Neuron (in vitro differentiated cells): ENCODE data around the gene ACSS2.

Experiments used
- H2AFZ ChIP-seq: one replicate; pipeline ENCODE4 v1.6.1; 2013; ENCODE audit warnings: low read depth, mild to moderate bottlenecking, inconsistent platforms, low read length, moderate library complexity
- H3K27me3 ChIP-seq: one replicate; pipeline ENCODE4 v1.6.1; 2013; ENCODE audit warnings: low read length; ENCODE audit not compliant: insufficient read depth
- H3K36me3 ChIP-seq: one replicate; pipeline ENCODE4 v1.6.1; 2013; ENCODE audit warnings: low read length; ENCODE audit not compliant: insufficient read depth
- H3K4me1 ChIP-seq: one replicate; pipeline ENCODE4 v1.6.1; 2013; ENCODE audit warnings: low read length; ENCODE audit not compliant: insufficient read depth
- H3K4me3 ChIP-seq: 2 replicates; pipeline ENCODE4 v1.5.1; 2013; ENCODE audit warnings: mild to moderate bottlenecking, low read length, moderate library complexity
- H3K9me3 ChIP-seq: one replicate; pipeline ENCODE4 v1.6.1; 2013; ENCODE audit warnings: low read length

Gene ACSS2

GRCh38 chr20:34927736-34928135 lies 51.3 kb downstream of the ACSS2 start:
- Histone ChIP-seq H3K4me3 (no peak overlapping the region), H3K4me1 (no peaks in the 10 kb centered on the region), H3K9me3 (peaks cover 5% of the 10 kb centered on the region), H3K36me3 (peaks cover 48% of the 10 kb centered on the region), H3K27me3 (no peaks in the 10 kb centered on the region), H2AFZ (no peak overlapping the region)

- H3K27me3 ChIP-seq, result no peaks in the 10 kb centered on the region
- no peaks in the 10 kb centered on the region for H3K4me1 ChIP-seq
- H3K4me3 ChIP-seq, result no peak overlapping the region
- H3K36me3 ChIP-seq, result peaks cover 42% of the 10 kb centered on the region
- H3K9me3 ChIP-seq, result no peaks in the 10 kb centered on the region
- no peak overlapping the region for H2AFZ ChIP-seq
These were observed 52.0 kb downstream of the ACSS2 start for GRCh38 chr20:34928411-34928810.

- no peaks in the 10 kb centered on the region for H3K4me1 ChIP-seq
- no peak overlapping the region for H2AFZ ChIP-seq
- peaks cover 38% of the 10 kb centered on the region for H3K36me3 ChIP-seq
- no peaks in the 10 kb centered on the region for H3K27me3 ChIP-seq
- no peaks in the 10 kb centered on the region for H3K9me3 ChIP-seq
- no peak overlapping the region for H3K4me3 ChIP-seq
These were observed 55.4 kb downstream of the ACSS2 start for GRCh38 chr20:34931771-34932170.

GRCh38 chr20:34938466-34939163 lies 62.2 kb downstream of the ACSS2 start:
- Histone ChIP-seq H3K4me3 (no peak overlapping the region), H3K9me3 (no peaks in the 10 kb centered on the region), H3K36me3 (peaks cover 34% of the 10 kb centered on the region), H3K27me3 (no peaks in the 10 kb centered on the region), H2AFZ (no peak overlapping the region), H3K4me1 (no peaks in the 10 kb centered on the region)

- Histone ChIP-seq H3K4me1 (no peaks in the 10 kb centered on the region), H2AFZ (no peak overlapping the region), H3K4me3 (no peak overlapping the region), H3K36me3 (peaks cover 38% of the 10 kb centered on the region), H3K27me3 (no peaks in the 10 kb centered on the region), H3K9me3 (no peaks in the 10 kb centered on the region)
These were observed 63.7 kb downstream of the ACSS2 start for GRCh38 chr20:34940081-34940481.

- no peak overlapping the region for H2AFZ ChIP-seq
- H3K27me3 ChIP-seq, result no peaks in the 10 kb centered on the region
- no peaks in the 10 kb centered on the region for H3K9me3 ChIP-seq
- H3K4me1 ChIP-seq, result no peaks in the 10 kb centered on the region
- no peak overlapping the region for H3K4me3 ChIP-seq
- H3K36me3 ChIP-seq, result peaks cover 44% of the 10 kb centered on the region
These were observed 64.8 kb downstream of the ACSS2 start for GRCh38 chr20:34941226-34941625.

GRCh38 chr20:34942301-34942700 lies 65.9 kb downstream of the ACSS2 start:
- Histone ChIP-seq H3K36me3 (peaks cover 43% of the 10 kb centered on the region), H3K4me1 (no peaks in the 10 kb centered on the region), H3K9me3 (no peaks in the 10 kb centered on the region)

GRCh38 chr20:34943808-34944567 lies 67.6 kb downstream of the ACSS2 start:
- H3K4me3 ChIP-seq, result no peak overlapping the region
- peaks cover 37% of the 10 kb centered on the region for H3K36me3 ChIP-seq
- H2AFZ ChIP-seq, result no peak overlapping the region
- H3K4me1 ChIP-seq, result no peaks in the 10 kb centered on the region
- no peaks in the 10 kb centered on the region for H3K9me3 ChIP-seq
- H3K27me3 ChIP-seq, result no peaks in the 10 kb centered on the region

More at GRCh38 chr20:34942301-34942700, 65.9 kb downstream of the ACSS2 start:
- no peak overlapping the region for H3K4me3 ChIP-seq
- H3K27me3 ChIP-seq, result no peaks in the 10 kb centered on the region
- H2AFZ ChIP-seq, result no peak overlapping the region

- H3K4me3 ChIP-seq, result no peak overlapping the region
- no peaks in the 10 kb centered on the region for H3K4me1 ChIP-seq
- H2AFZ ChIP-seq, result no peak overlapping the region
- H3K27me3 ChIP-seq, result no peaks in the 10 kb centered on the region
- H3K36me3 ChIP-seq, result peaks cover 45% of the 10 kb centered on the region
- H3K9me3 ChIP-seq, result no peaks in the 10 kb centered on the region
These were observed 69.1 kb downstream of the ACSS2 start for GRCh38 chr20:34945315-34946077.

GRCh38 chr20:34946661-34947060 lies 70.2 kb downstream of the ACSS2 start:
- Histone ChIP-seq H3K4me3 (no peak overlapping the region), H3K9me3 (no peaks in the 10 kb centered on the region), H3K36me3 (peaks cover 40% of the 10 kb centered on the region), H3K4me1 (no peaks in the 10 kb centered on the region), H2AFZ (no peak overlapping the region), H3K27me3 (no peaks in the 10 kb centered on the region)

GRCh38 chr20:34947336-34947735 lies 70.9 kb downstream of the ACSS2 start:
- peaks cover 38% of the 10 kb centered on the region for H3K36me3 ChIP-seq
- no peak overlapping the region for H3K4me3 ChIP-seq
- no peak overlapping the region for H2AFZ ChIP-seq
- H3K4me1 ChIP-seq, result no peaks in the 10 kb centered on the region
- no peaks in the 10 kb centered on the region for H3K27me3 ChIP-seq
- no peaks in the 10 kb centered on the region for H3K9me3 ChIP-seq

GRCh38 chr20:34948030-34948429 lies 71.6 kb downstream of the ACSS2 start:
- Histone ChIP-seq H3K4me1 (no peaks in the 10 kb centered on the region), H3K4me3 (no peak overlapping the region), H2AFZ (no peak overlapping the region), H3K27me3 (no peaks in the 10 kb centered on the region), H3K9me3 (no peaks in the 10 kb centered on the region), H3K36me3 (peaks cover 33% of the 10 kb centered on the region)

GRCh38 chr20:34949120-34949519 lies 72.7 kb downstream of the ACSS2 start:
- peaks cover 30% of the 10 kb centered on the region for H3K36me3 ChIP-seq
- no peaks in the 10 kb centered on the region for H3K4me1 ChIP-seq
- H2AFZ ChIP-seq, result no peak overlapping the region
- H3K27me3 ChIP-seq, result no peaks in the 10 kb centered on the region
- no peaks in the 10 kb centered on the region for H3K9me3 ChIP-seq
- no peak overlapping the region for H3K4me3 ChIP-seq
